ENCODE data around the gene PLA2G4B.

The PLA2G4B gene

DNA sequence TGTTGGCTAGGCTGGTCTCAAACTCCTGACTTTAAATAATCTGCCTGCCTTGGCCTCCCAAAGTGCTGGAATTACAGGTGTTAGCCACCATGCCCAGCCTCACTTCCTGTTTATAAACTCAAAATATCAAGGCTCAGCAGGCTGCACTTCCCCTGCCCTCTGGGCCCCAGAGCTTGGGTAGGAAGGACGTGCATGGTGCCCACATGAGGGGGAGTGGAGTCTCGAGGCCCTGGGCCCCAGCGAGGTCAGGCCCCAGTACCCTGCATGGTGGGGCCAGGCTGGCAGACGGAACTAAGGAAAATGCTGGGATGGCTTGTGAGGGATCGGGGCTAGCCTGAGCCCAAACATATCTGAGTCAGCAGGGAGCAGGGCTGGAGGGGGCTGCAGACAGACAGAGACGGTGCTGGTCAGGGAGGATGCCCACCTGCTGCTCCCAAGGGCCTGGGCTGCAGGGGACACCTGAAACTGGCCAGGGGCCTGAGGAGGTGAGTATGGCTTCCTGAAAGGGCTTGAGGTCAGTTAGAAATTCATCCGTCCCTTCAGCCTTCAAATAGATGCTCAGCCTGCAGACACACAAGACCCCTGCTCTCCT, 50.1 kb downstream of the PLA2G4B start:
- no peak for DNase-seq (ENCODE audit: low read depth in 2 of 2)

GRCh38 chr15:41890050-41890690, 51.5 kb downstream of the PLA2G4B start:
- DNase-seq (ENCODE audit: low read depth in 2 of 2), result no peak

- no peak for DNase-seq (ENCODE audit: low read depth in 2 of 2)
These were observed 52.6 kb downstream of the PLA2G4B start for GRCh38 chr15:41891226-41891625.

DNA sequence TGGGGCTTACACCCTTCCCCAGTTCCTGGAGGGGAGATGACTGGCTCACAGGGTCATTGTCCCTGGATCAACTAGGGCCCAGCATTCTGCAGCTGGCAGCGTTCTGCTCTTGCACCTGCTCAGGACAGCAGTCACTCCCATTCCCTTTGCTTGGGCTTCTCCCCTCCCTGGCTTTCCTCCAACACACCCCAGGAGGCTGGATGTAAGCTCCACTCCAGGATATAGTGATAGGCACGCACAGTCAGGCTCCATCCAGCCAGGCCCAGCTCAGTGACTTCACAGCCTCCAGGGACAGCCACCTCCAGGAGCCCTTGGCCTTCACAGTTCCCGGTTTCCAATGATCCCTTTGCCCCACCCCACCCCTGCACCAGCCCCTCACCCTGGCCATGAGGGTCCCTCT, 53.3 kb downstream of the PLA2G4B start:
- DNase-seq (ENCODE audit: low read depth in 2 of 2), result no peak

DNA sequence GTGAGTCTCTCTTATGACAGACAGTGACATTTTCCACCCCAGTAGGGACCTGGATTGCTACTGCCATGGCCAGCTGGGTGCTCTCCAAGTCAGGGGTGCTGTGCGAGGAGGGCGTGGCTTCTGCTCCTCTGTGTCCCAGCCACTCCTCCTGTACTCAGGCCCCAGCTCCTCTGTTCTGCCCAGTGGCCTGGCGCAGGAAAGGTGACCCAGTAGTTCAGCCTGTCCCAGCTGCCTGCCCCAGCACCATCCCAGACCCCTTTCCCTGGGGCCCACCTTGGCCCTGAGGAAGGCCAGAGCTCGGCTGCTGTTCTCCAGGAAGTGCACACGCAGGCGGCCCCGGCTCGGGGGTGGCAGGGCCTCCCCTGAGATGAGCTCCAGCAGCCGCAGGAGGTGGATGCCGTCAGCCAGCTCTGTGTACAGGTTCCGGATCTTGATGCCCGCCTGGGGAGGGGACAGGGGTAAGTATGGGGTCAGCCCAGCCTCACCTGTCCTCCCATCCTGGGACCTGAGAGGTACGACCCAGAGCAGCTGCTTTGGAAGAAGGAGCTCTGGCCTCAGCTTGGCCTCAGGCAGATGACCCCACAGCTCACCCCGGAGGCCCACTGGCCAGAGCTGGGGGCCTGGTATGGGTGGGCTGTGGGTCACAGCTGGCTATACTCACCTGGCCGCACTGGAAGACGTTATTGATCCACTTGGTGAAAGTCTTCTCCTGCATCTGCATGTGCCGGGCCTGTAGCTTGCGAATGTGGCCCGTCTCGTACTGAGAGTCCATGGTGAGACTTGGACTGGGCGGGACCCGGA, 54.2 kb downstream of the PLA2G4B start:
- DNase-seq (ENCODE audit: low read depth in 2 of 2), result no peak

- no peak for DNase-seq (ENCODE audit: low read depth in 2 of 2)
These were observed 55.0 kb downstream of the PLA2G4B start, which contains the start of gene SPTBN5 for GRCh38 chr15:41893422-41894250. Gene SPTBN5, minus strand, starts transcription at chr15:41894053. Its CDS starts 556 bp downstream, at chr15:41893497.

GRCh38 chr15:41894251-41894790, 55.7 kb downstream of the PLA2G4B start:
- DNase-seq (ENCODE audit: low read depth in 2 of 2), result no peak

DNA sequence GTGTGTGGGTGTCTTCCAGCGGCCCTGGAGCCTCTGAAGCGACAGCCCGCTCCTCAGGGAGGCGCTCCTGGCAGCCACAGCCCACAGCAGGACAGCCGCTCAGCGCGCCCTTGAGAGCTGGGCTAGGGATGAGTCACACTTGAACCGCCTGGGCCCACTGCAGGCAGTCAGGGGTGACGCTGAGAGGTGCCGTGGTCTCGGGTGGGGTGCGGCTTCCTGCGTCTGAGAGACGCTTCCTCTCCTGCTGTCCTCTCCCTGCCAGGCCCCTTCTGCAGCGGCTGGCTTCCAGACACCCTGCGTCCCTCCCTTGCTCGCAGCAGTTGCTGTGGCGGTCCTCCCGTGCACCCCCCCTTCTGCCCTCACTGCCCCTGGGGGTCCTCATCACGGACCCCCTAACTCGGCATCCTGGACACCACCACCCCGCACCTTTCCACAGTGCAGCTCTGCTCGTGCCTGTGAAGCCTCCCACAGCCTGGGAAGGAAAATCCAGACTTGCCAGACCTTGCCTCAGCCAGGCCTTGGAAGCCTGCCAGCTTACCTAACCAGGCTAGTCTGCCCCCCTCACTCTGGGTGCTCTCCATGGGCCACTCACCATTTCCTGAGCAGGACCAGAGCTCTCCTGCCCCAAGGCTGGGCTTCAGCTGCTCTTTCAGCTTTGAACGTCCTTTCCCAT, 56.3 kb downstream of the PLA2G4B start:
- DNase-seq (ENCODE audit: low read depth in 2 of 2), result peak; percentile 55 to 58

DNA sequence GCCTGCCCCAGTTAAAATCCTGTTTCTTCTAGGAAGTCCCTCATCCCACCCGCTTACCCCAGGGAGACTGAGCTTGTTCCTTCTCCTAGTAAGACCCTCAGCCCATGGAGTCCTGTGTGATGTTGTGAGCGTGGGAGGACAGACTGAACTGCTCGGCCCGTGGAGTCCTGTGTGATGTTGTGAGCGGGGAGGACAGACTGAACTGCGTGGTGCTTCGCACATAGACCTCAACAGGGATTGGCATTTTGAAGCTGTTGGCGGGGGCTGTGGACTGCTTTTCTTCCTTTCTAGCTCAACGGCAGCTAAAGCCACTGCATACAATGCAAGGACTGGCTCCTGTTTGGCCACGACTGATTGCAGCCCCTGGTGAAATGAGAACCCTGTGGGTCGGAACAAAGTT, 56.8 kb downstream of the PLA2G4B start:
- no peak for DNase-seq (ENCODE audit: low read depth in 2 of 2)

DNA sequence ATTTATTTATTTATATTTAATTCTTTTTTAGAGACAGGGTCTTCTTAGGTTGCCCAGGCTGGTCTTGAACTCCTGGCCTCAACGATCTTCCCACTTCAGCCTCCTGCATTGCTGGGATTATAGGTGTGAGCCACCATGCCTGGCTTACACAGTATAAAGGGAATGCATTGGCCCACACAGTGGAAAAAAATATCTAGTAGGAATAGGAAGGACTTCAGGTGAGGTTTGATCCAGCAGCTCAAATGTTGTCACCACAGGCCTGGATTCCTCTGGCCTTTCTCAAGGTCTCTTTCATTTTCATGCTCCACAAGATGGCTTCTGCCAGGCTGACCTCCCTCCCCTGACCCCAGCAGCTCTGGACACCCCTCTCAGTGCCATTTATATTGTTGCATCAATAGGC, 57.3 kb downstream of the PLA2G4B start:
- DNase-seq (ENCODE audit: low read depth in 2 of 2), result no peak

DNA sequence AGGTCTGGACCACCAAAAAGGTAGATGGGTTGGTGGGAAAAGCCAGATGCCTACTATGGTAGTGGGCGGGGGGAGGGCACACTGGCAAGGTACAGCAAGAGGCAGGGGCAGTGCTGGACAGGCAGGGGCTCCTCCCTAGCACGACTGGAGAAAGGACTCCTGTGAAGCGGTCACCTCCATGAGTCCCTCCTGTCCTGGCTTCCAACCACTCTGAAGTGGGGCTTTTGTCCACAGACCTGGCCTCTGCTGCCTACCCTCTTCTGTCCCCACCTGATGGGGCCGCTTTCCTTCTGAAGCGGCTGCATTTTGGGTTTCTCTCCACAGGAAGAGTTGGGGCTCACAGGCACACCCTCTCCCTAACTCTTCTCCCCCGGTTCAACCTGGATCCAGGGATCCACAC, 57.9 kb downstream of the PLA2G4B start:
- DNase-seq (ENCODE audit: low read depth in 2 of 2), result no peak

- DNase-seq (ENCODE audit: low read depth in 2 of 2), result no peak
These were observed 58.7 kb downstream of the PLA2G4B start for GRCh38 chr15:41897363-41897799.

All from stimulated activated CD4-positive, alpha-beta T cell treated with anti-CD3 and anti-CD28 coated beads, Interleukin-4, amount 100 ng/mL, for 48 hours (primary cell).